ENCODE results near the gene TRERF1.
A peak's percentile ranks its signal among the peaks of the same experiment; 100 is the strongest.
"Not testable (repeated sequence)": the region's sequence is repeated elsewhere in the genome, so short reads cannot be mapped to it uniquely, and the experiment has no call there.

The TRERF1 gene

DNA sequence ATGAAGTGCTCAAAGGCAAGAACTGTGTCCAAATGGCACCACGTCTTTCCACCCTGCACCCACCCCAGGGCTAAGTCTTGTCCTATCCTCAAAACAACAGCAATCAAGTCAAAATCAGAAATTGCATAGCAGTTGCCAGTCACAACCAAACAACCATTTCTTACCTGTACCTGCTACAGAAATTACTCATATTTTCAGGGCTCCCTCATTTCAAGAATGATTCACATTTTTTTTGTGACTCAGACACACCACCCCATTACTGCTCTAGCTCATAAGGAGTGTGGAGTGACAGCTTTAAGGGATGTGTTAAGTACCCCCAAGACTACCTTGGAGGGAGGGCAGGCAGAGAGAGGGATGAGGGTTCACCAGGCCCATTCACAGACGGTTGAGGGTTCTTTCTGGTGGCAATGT is 111.7 kb downstream of the TRERF1 start:
- peaks cover 92% of the 10 kb centered on the region for H3K4me1 Mint-ChIP-seq
- ATAC-seq (peak; percentile 97), DNase-seq (ENCODE audit: low spot score in 2 of 2) (peak in 1 of 2 donors; percentile 79)
- H3K36me3 Mint-ChIP-seq = peaks cover 49% of the 10 kb centered on the region
- peak overlapping the region; percentile 41 for H3K4me3 Mint-ChIP-seq
- no peaks in the 10 kb centered on the region for H3K9me3 Mint-ChIP-seq
- H3K27ac Mint-ChIP-seq = peak overlapping the region; percentile 88

DNA sequence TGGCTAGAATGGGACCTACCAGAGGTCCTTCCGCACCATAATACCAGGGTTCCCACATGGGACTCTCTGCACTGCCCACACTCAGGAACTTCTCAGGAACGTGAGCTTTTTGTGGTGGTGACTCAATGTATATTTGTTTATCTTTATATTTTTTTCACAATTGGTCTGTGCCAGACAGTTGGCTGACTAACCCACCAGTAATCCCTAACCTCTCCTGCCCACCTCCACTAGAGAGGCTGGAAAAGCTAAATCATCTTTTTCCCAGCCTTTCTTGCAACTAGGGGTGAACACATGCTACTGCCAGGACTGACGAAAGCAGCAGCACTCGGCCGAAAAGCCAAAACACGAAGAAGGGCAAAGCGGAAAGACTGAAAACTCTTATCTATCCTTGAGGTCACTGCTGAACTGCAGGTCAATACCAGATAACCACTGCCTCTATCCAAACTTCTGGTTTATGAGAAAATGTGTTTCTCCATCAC is 112.9 kb downstream of the TRERF1 start:
- H3K4me3 Mint-ChIP-seq = peak overlapping the region; percentile 41
- peaks cover 53% of the 10 kb centered on the region for H3K36me3 Mint-ChIP-seq
- ATAC-seq = peak; percentile 29
- H3K27ac Mint-ChIP-seq = peak overlapping the region; percentile 88
- no peak for DNase-seq (ENCODE audit: low spot score in 2 of 2)
- no peaks in the 10 kb centered on the region for H3K9me3 Mint-ChIP-seq
- H3K4me1 Mint-ChIP-seq = peaks cover 86% of the 10 kb centered on the region

DNA sequence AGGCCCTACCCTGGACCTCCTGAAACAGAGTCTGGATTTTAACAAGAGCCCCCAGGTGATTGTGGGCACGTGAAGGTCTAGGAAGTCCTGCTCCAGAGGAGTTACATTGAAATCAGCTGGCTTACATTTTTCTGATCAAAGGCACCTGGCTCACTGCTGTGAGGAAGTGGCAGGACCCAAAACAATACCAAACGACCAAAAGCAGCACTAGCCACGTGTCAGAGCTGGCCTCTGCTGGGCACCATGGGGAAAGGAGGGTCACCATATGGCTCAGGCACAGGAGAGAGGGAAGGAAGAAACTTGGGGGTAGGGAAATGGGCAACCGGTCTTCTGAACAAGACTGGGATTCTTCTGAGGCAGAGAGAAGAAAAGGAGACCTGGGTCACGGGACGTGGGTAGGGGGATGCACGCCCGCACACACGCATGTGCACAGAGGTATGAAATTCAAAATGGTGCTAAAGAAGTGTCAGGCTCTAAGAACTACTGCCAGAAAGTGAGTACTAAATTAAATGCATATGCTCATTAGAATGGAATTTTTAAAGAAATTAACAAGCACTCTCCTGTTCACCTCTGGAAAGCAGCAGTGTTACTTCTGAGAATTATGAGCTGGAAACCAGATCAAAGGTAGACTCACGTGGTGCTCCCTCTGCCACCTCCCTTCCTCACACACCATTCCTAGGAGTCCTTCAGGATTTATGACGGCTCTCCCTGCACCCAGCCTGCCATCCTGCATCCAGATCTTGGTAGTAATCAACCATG is 113.6 kb downstream of the TRERF1 start:
- H3K9me3 Mint-ChIP-seq = no peaks in the 10 kb centered on the region
- H3K36me3 Mint-ChIP-seq = peaks cover 53% of the 10 kb centered on the region
- ATAC-seq (no peak), DNase-seq (ENCODE audit: low spot score in 2 of 2) (no peak)
- H3K27ac Mint-ChIP-seq = peak overlapping the region; percentile 88
- peaks cover 79% of the 10 kb centered on the region for H3K4me1 Mint-ChIP-seq
- peak overlapping the region; percentile 41 for H3K4me3 Mint-ChIP-seq

DNA sequence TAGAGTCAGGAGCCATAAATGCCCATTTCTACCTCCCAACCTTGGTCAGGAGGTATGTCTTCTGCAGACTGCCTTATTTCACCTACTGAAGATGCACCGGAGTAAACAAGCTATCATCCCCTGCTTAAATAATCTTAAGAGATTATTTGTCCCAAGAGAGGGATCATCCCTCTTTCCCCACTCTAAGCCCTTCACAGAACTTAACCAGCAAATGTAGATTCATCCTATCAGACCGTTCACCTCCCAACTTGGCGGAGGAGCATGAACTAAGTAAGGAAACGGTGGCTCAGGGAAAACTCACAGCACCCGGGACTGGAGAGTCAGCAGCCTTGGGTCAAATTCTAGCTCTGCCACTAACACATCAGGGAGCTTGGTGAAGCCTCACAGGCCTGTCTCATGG is 115.3 kb downstream of the TRERF1 start:
- Mint-ChIP-seq H3K9me3 (no peaks in the 10 kb centered on the region), H3K36me3 (peaks cover 48% of the 10 kb centered on the region), H3K4me1 (peaks cover 78% of the 10 kb centered on the region), H3K4me3 (no peak overlapping the region), H3K27ac (peak overlapping the region; percentile 88)
- DNase-seq (ENCODE audit: low spot score in 2 of 2) (no peak), ATAC-seq (no peak)

DNA sequence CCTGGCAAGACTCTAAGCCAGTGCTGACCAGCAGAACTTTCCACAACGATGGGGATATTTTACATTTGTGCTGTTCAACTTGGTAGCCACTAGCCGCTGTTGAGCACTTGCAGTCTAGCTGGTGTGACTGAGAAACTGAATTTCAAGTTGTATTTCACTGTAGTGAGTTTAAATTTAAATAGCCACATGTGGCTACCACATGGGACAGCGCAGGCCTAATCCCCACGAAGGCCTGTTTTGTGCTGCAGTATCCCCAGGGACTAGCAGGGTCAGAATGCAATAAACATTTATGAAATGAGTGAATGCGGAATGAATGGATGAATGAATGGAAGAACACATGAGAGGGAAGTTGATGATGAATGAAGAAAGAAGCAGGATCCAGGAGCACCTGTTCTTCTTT is 115.8 kb downstream of the TRERF1 start:
- Mint-ChIP-seq H3K36me3 (peaks cover 42% of the 10 kb centered on the region), H3K4me3 (no peak overlapping the region), H3K9me3 (no peaks in the 10 kb centered on the region), H3K4me1 (peaks cover 78% of the 10 kb centered on the region), H3K27ac (peak overlapping the region; percentile 41)
- DNase-seq (ENCODE audit: low spot score in 2 of 2) (no peak), ATAC-seq (no peak)

DNA sequence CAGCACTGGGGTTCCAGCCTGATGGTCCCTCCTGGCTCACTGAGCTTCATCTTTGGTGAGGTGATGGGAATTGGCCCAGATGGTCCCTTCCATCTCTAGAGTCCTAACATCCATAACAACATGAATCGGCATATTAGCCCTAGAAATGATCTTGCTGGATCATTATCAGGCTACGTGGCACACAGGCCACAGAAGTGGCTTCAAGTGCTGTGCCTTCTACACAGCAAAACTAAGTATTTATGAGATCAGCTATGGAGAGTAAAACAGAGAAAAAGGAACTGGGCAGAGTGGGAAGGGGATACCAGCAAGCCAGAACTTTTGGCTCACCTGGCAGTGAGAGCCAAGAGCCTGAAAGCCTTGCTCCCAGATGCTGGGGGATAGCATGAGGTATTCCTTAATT is 116.9 kb downstream of the TRERF1 start:
- DNase-seq (ENCODE audit: low spot score in 2 of 2) (no peak), ATAC-seq (no peak)
- Mint-ChIP-seq H3K4me3 (no peak overlapping the region), H3K9me3 (no peaks in the 10 kb centered on the region), H3K36me3 (peaks cover 36% of the 10 kb centered on the region), H3K27ac (peak overlapping the region; percentile 30), H3K4me1 (peaks cover 70% of the 10 kb centered on the region)

DNA sequence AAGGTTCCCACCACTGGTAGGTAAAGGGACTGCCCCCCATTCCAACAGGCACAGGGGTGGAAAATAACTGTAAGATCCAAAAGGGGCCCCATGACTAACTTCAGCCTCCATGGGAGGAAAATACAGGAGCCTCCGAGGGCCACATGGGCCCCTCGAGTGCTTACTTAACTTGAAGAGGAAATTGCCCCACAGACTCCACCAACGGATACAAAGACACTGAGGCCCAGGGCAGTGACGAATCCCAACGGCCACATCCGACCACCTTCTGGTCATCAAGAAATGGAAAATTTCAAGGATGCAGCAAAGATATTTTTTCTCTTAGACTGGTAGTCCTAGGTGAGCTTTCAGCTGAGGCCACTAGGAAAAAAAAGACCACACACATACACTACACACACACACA is 118.1 kb downstream of the TRERF1 start:
- no peak for DNase-seq (ENCODE audit: low spot score in 2 of 2)
- peak overlapping the region; percentile 37 for H3K27ac Mint-ChIP-seq
- peaks cover 66% of the 10 kb centered on the region for H3K4me1 Mint-ChIP-seq
- no peaks in the 10 kb centered on the region for H3K9me3 Mint-ChIP-seq
- ATAC-seq = no peak
- H3K36me3 Mint-ChIP-seq = peaks cover 34% of the 10 kb centered on the region
- H3K4me3 Mint-ChIP-seq = no peak overlapping the region

DNA sequence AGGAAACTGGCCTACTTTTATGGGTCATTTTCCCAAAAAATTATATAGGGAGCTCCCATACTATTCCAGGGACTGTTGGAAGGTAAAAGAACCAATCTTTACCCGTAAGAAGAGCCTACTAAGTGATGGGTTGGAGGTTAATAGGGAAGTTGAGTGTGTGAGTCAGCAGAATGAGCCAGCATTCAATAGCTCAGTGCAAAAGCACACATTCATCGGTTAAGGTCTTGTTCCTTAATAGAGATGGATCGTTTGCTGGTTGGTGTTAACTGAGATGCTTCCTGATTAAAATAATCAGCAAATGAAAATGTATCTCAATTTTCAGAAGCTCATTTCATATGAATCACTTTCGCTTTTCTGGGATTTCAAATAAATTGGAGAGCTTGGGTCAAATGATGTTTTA is 118.8 kb downstream of the TRERF1 start:
- Mint-ChIP-seq H3K9me3 (no peaks in the 10 kb centered on the region), H3K4me3 (no peak overlapping the region), H3K36me3 (peaks cover 32% of the 10 kb centered on the region), H3K27ac (peak overlapping the region; percentile 41), H3K4me1 (peaks cover 64% of the 10 kb centered on the region)
- no peak for DNase-seq (ENCODE audit: low spot score in 2 of 2)
- ATAC-seq = no peak

DNA sequence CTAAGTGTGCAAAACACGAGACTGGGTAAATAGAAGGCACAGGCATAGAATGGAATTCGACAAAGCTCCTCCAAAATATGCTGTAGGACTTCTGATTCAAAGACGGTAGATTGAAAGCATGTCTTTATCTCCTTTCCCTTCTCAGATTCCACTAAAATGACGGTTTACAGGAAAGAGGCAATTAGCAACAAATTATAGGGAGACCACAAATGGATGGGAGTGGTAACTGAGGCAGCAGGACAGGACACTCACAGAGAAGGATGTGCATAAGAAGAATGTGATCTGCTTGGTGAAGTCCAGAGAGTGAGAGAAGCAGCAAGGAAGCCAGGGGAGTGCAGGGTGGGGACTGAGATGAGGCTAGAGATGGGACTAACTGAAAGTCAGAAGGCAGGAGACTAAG is 120.7 kb downstream of the TRERF1 start:
- ATAC-seq = no peak
- Mint-ChIP-seq H3K9me3 (no peaks in the 10 kb centered on the region), H3K36me3 (peaks cover 29% of the 10 kb centered on the region), H3K4me3 (no peak overlapping the region), H3K4me1 (peaks cover 60% of the 10 kb centered on the region), H3K27ac (peak overlapping the region; percentile 81)
- DNase-seq (ENCODE audit: low spot score in 2 of 2) = no peak

DNA sequence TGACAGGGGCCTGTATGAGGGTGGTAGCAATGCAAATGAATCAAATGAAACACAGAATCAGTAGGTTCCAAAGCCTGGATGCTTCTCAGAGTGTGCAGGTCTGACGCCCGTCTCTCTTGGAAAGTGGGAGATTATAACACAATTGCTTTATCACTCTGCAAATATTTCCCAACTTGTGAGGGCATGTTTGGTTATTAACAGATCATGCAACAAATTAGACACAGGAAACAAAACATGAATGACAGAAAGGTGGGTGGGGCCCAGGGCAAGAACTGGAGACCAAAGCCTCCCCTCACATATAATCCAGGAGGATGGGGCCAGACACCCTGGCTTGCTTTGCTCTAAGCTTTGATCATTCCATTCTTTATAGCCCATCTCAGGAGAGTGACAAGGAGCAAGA is 125.5 kb downstream of the TRERF1 start:
- Mint-ChIP-seq H3K36me3 (peaks cover 27% of the 10 kb centered on the region), H3K9me3 (no peaks in the 10 kb centered on the region), H3K4me3 (no peak overlapping the region), H3K27ac (peak overlapping the region; percentile 20), H3K4me1 (peaks cover 60% of the 10 kb centered on the region)
- ATAC-seq (no peak), DNase-seq (ENCODE audit: low spot score in 2 of 2) (no peak)

DNA sequence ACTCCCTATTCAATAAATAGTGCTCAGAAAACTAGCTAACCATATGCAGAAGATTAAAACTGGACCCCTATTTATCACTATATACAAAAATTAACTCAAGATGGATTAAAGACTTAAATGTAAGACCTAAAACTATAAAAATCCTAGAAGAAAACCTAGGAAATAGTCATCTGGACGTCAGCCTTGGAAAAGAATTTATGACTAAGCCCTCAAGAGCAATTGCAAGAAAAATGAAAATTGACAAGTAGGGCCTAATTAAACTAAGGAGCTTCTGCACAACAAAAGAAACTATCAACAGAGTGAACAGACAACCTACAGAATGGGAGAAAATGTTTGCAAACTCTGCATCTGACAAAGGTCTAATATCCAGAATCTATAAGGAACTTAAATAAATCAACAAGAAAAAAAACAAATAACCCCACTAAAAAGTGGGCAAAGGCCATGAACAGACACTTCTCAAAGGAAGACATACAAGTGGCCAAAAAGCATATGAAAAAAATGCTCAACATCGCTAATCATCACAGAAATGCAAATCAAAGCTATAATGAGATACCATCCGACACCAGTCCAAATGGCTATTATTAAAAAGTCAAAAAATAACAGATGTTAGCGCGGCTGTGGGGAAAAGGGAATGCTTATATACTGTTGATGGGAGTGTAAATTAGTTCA is 126.9 kb downstream of the TRERF1 start:
- H3K27ac Mint-ChIP-seq; H3K9me3 Mint-ChIP-seq; H3K4me3 Mint-ChIP-seq; DNase-seq (ENCODE audit: low spot score in 2 of 2); ATAC-seq: not testable (repeated sequence)
- Mint-ChIP-seq H3K4me1 (peaks cover 63% of the 10 kb centered on the region), H3K36me3 (peaks cover 26% of the 10 kb centered on the region)

DNA sequence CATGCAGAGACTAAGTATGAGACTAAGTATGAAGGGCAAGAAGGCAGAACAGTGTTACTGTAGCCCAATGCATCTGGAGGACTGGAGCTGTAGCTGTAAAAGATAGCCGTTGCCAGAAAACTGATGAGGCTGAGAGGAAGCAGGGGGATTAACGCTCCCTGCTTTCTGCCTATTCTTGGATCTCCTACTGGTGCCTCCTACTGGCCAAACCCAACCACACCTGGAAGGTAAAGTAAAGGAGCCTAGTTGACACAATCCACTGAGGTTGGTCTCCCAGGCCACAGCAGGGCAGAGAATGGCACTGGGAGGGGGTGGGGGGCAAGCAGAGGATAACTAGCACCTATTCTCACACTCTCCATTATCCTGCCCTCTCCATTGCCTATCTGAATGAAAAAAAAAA is 129.1 kb downstream of the TRERF1 start:
- Mint-ChIP-seq H3K4me3 (no peak overlapping the region), H3K36me3 (peaks cover 19% of the 10 kb centered on the region), H3K27ac (peak overlapping the region; percentile 39), H3K9me3 (no peaks in the 10 kb centered on the region), H3K4me1 (peaks cover 62% of the 10 kb centered on the region)
- DNase-seq (ENCODE audit: low spot score in 2 of 2) = no peak
- no peak for ATAC-seq

DNA sequence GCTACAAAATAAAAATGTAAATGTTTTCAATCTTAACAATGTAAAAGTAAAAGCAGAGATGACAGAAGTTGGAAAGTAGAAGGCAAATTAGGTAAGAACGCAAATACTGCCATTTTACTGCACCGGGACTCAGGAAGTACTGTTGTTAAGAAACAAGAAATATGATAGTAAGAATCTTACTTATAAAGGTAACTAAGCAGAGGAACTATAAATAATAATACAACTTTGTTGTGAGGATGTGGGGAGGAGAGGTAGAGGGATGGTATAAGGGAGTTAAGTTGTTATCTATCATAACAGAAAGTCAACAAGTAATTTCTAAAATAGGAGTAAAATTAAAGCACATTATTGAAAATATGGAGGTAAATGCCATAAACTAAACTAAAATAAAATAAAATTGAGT is 129.8 kb downstream of the TRERF1 start:
- Mint-ChIP-seq H3K27ac (peak overlapping the region; percentile 39), H3K9me3 (no peaks in the 10 kb centered on the region), H3K4me1 (peaks cover 62% of the 10 kb centered on the region), H3K4me3 (no peak overlapping the region), H3K36me3 (peaks cover 19% of the 10 kb centered on the region)
- ATAC-seq (no peak), DNase-seq (ENCODE audit: low spot score in 2 of 2) (no peak)

DNA sequence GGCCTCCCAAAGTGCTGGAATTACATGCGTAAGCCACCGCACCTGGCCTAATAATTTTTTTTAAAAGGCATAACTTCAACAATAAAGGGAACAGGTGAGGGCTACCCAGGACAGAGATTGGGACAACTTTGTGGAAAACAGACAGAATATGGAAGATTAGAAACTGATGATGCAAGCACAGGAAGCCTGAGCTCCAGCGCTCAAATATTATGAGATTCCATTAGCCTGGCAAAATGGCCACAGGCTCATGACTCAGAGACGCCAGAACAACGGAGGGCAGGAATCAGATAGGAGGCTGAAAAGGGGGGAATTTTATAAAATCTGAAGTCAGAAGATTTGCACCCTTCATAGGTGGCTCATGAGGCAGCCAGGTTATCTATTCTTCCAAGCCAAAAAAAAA is 131.0 kb downstream of the TRERF1 start:
- ATAC-seq (no peak), DNase-seq (ENCODE audit: low spot score in 2 of 2) (no peak)
- Mint-ChIP-seq H3K9me3 (no peaks in the 10 kb centered on the region), H3K4me3 (peak overlapping the region; percentile 57), H3K27ac (peak overlapping the region; percentile 88), H3K36me3 (peaks cover 19% of the 10 kb centered on the region), H3K4me1 (peaks cover 63% of the 10 kb centered on the region)

DNA sequence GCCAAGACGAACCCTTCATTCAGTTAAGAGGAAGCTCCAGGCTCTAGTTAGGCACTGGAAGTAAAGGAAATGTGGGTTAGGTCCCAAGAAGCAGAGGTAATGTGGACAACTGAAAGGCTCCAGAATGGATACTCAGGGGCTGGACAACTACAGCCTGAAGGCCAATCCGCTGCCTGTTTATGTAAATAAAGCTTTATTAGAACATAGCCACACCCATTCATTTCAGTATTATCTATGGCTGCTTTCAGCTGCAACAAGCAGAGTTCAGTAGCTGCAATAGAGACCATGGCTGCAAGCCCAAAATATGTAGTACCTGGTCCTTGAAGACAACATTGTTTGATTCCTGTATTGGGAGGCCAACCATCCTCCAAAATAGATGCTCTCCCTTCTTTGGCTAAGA is 133.2 kb downstream of the TRERF1 start:
- Mint-ChIP-seq H3K4me3 (no peak overlapping the region), H3K36me3 (peaks cover 20% of the 10 kb centered on the region), H3K4me1 (peaks cover 76% of the 10 kb centered on the region), H3K9me3 (no peaks in the 10 kb centered on the region), H3K27ac (peak overlapping the region; percentile 76)
- DNase-seq (ENCODE audit: low spot score in 2 of 2) (no peak), ATAC-seq (no peak)

DNA sequence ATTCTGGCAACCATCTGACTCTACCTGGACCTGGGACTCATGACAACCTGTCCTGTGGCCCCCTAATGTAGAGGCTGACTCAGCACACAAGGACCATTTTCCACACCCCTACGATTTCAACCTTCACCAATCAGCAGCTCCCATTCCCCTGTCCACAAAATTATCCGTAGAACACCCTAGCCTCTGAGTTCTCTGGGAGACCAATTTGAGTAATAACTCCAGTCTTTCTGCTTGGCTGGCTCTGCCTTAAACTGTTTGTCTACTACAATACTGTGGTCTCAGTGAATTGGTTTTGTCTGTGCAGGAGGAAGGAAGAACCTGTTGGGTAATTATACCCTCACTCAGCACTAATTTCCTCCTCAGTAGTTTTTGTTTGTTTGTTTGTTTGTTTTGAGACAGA is 134.7 kb downstream of the TRERF1 start:
- Mint-ChIP-seq H3K4me3 (peak overlapping the region; percentile 42), H3K27ac (peak overlapping the region; percentile 88), H3K9me3 (no peaks in the 10 kb centered on the region), H3K36me3 (peaks cover 23% of the 10 kb centered on the region), H3K4me1 (peaks cover 85% of the 10 kb centered on the region)
- DNase-seq (ENCODE audit: low spot score in 2 of 2) (no peak), ATAC-seq (no peak)
